Panc1 (cell line): Measurements from ENCODE around the gene MAMSTR.

ENCODE experiments used
- POLR2AphosphoS5 ChIP-seq: IDR thresholded peaks from 2 replicates; pipeline ENCODE4 v1.6.1; 2012; ENCODE audit warnings: mild to moderate bottlenecking, low read depth, low read length, moderate library complexity
- TCF7L2 ChIP-seq: IDR thresholded peaks from 2 replicates; pipeline ENCODE4 v1.6.1; 2011; ENCODE audit warnings: mild to moderate bottlenecking, low read depth, low read length, inconsistent platforms
- TF ChIP-seq, protein P1 (sequence below): fragments of 450-650 bp; IDR thresholded peaks from 2 replicates; pipeline ENCODE4 v1.5.1; 2017; ENCODE audit warnings: mild to moderate bottlenecking
- TF ChIP-seq, protein P2 (sequence below), 2 experiments: IDR thresholded peaks; 2 replicates each; pipeline ENCODE4 v1.6.1; 2011 to 2012; ENCODE audit warnings: low read depth in 2 of 2, control low read depth in 1 of 2, low read length in 1 of 2, mild to moderate bottlenecking in 1 of 2, moderate library complexity in 1 of 2; ENCODE audit not compliant: insufficient read depth in 1 of 2

- TF ChIP-seq, protein P1, sequence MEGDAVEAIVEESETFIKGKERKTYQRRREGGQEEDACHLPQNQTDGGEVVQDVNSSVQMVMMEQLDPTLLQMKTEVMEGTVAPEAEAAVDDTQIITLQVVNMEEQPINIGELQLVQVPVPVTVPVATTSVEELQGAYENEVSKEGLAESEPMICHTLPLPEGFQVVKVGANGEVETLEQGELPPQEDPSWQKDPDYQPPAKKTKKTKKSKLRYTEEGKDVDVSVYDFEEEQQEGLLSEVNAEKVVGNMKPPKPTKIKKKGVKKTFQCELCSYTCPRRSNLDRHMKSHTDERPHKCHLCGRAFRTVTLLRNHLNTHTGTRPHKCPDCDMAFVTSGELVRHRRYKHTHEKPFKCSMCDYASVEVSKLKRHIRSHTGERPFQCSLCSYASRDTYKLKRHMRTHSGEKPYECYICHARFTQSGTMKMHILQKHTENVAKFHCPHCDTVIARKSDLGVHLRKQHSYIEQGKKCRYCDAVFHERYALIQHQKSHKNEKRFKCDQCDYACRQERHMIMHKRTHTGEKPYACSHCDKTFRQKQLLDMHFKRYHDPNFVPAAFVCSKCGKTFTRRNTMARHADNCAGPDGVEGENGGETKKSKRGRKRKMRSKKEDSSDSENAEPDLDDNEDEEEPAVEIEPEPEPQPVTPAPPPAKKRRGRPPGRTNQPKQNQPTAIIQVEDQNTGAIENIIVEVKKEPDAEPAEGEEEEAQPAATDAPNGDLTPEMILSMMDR, result no peak
- TF ChIP-seq POLR2AphosphoS5, result no peak
- no peak for TF ChIP-seq TCF7L2
- TF ChIP-seq, protein P2, sequence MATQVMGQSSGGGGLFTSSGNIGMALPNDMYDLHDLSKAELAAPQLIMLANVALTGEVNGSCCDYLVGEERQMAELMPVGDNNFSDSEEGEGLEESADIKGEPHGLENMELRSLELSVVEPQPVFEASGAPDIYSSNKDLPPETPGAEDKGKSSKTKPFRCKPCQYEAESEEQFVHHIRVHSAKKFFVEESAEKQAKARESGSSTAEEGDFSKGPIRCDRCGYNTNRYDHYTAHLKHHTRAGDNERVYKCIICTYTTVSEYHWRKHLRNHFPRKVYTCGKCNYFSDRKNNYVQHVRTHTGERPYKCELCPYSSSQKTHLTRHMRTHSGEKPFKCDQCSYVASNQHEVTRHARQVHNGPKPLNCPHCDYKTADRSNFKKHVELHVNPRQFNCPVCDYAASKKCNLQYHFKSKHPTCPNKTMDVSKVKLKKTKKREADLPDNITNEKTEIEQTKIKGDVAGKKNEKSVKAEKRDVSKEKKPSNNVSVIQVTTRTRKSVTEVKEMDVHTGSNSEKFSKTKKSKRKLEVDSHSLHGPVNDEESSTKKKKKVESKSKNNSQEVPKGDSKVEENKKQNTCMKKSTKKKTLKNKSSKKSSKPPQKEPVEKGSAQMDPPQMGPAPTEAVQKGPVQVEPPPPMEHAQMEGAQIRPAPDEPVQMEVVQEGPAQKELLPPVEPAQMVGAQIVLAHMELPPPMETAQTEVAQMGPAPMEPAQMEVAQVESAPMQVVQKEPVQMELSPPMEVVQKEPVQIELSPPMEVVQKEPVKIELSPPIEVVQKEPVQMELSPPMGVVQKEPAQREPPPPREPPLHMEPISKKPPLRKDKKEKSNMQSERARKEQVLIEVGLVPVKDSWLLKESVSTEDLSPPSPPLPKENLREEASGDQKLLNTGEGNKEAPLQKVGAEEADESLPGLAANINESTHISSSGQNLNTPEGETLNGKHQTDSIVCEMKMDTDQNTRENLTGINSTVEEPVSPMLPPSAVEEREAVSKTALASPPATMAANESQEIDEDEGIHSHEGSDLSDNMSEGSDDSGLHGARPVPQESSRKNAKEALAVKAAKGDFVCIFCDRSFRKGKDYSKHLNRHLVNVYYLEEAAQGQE (IDR thresholded peaks at IDR 0.05; ENCODE audit: insufficient read depth in 1 of 2, low read depth in 2 of 2, low read length in 1 of 2), result no peak
Measured at GRCh38 chr19:48674216-48674809, 45.2 kb downstream of the MAMSTR start.
